ENCODE results near the gene CPED1.

CPED1 gene

DNA sequence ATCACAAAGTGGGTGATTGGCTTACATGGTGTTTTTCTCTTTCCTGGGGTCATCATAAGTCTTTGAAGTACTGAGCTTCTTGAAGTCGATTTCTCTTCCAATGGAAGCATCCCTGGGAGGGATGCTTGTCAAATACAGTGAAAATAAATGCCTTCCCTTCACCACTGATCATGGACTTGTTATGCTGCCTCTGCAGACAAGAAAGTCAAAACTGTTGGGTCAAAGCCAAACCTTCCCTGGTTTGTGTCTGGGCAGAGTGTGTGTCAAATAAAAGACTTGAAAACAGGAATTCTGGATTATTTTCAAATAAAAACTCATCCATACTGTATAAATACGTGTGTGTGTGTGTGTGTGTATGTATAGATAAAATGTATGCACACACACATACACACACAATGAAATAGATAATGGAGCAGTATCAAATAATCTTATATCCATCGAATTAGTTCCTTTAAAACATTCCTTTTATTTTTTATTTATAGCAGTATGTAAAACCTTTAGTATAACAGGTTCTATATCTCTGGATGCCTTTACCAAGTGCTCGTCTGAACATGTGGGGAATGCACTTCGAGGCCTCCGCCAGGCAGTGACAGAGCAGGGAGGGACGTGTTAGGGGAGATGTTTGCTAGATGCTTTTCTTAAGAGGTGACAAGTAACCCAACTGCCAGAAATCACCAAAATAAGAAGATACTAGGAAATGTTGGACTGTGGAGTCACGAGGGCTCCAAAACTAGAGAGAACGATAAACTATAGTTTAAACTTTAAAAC lies 313.1 kb downstream of the CPED1 start:
- no peak overlapping the region for H3K27ac ChIP-seq

DNA sequence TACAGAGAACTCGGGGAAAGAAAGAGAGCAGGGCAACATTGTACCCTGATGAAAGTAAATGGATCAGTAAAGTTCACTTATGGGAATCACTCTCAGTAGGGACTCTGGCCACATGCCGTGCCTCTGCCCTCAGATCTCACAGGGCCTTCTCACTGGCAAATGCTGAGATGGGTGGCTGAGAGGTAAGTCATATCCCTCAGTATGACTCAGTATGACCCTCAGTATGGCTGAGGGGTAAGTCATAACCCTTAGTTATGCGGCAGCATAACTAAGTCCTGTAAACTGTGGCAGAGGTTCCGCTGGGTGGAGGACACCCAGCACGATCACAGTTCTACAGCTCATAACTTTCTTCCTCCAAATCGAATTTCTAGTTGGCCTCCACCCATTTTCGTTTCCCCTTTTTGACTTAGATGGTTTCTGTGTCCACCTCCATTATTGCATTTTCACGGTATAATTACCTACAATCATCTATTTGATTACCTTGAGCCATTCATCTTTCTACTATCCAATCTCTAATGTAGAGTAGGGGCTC lies 313.8 kb downstream of the CPED1 start:
- no peak for TF ChIP-seq ZFX (IDR thresholded peaks at IDR 0.05; ENCODE audit: borderline replicate concordance)
- TF ChIP-seq, protein P1, sequence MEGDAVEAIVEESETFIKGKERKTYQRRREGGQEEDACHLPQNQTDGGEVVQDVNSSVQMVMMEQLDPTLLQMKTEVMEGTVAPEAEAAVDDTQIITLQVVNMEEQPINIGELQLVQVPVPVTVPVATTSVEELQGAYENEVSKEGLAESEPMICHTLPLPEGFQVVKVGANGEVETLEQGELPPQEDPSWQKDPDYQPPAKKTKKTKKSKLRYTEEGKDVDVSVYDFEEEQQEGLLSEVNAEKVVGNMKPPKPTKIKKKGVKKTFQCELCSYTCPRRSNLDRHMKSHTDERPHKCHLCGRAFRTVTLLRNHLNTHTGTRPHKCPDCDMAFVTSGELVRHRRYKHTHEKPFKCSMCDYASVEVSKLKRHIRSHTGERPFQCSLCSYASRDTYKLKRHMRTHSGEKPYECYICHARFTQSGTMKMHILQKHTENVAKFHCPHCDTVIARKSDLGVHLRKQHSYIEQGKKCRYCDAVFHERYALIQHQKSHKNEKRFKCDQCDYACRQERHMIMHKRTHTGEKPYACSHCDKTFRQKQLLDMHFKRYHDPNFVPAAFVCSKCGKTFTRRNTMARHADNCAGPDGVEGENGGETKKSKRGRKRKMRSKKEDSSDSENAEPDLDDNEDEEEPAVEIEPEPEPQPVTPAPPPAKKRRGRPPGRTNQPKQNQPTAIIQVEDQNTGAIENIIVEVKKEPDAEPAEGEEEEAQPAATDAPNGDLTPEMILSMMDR (IDR thresholded peaks at IDR 0.05): no peak
- H3K27ac ChIP-seq: no peak overlapping the region

More for the DNA sequence above, 313.1 kb downstream of the CPED1 start:
- TF ChIP-seq, protein P1 (IDR thresholded peaks at IDR 0.05): no peak
- TF ChIP-seq ZFX (IDR thresholded peaks at IDR 0.05; ENCODE audit: borderline replicate concordance): no peak

DNA sequence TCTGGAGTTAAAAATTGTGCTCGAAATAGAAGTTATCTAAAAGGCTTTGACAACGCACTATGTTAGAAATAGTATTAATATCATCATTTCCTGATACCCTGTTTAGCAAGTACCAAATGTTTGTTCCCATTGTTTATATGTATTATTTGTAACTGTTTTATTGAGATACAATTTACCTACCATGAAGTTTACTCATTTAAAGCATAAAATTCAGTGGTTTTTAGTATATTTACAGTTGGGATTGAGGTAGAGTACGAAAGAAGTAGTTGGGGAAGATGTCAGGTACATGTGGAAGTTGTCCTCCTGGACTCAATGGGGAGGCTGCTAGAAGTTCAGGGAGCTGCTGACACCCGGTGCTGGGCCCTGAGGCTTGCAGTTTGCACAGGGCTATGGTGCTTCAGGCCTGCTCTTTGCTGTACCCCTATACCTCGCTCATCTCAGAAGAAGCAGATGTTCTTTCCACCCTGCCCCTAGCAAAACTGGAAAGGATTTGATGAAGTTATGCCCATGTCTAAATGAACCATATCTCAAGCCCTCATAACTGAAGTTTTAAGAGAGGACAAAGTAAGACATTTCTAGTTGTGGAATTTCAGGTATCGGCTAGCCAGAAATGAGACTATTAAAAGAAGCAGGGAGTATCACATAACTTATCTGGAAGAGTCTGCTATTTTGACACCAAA lies 315.1 kb downstream of the CPED1 start:
- no peak overlapping the region for H3K27ac ChIP-seq
- TF ChIP-seq, protein P1 (IDR thresholded peaks at IDR 0.05): no peak

DNA sequence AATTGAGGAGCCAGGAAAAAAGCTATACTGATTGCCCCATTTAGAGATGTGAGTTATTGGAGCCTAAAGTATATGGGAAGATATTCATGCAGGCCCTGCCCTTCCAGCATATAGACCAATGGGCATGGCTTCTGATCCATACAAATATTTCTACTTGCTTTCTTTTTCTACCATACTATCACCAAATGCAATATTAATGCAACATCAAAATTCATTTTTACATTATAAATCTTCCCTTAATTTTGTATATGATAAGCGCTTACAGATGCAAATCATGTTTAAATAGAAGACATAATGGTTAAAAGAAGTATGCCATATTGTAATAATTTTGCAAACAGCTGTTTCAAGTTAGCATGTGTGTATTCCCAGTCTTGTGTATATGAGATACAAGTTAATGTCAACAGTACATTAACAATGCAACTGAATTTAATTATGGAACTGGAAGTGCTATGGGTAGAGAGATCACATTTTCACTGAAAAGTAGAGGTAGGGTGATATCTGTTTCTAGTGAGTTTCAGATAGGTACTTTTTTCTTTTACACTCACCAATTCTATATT lies 315.7 kb downstream of the CPED1 start:
- TF ChIP-seq, protein P1 (IDR thresholded peaks at IDR 0.05): no peak
- no peak for TF ChIP-seq ZFX (IDR thresholded peaks at IDR 0.05; ENCODE audit: borderline replicate concordance)

DNA sequence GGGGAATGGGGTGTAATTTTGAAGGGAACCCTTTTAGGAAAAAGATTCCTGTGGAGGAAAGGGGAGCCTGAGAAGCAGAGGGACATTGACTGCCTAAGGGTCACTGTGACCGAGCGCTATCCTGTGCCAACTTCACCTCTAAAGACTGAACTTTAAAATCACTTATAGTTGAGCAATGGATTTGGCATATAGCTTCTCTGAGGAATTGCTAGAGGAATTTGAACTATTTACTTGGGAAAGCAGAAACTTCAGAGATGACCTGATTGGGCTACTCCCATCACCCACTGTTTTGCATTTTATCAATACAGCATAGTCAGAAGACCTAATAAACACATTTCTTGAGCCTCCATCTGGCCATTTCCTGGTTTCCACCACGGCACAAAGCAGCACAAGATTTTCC lies 316.6 kb downstream of the CPED1 start:
- TF ChIP-seq ZFX (IDR thresholded peaks at IDR 0.05; ENCODE audit: borderline replicate concordance): no peak

More for the DNA sequence above, 315.7 kb downstream of the CPED1 start:
- no peak overlapping the region for H3K27ac ChIP-seq

DNA sequence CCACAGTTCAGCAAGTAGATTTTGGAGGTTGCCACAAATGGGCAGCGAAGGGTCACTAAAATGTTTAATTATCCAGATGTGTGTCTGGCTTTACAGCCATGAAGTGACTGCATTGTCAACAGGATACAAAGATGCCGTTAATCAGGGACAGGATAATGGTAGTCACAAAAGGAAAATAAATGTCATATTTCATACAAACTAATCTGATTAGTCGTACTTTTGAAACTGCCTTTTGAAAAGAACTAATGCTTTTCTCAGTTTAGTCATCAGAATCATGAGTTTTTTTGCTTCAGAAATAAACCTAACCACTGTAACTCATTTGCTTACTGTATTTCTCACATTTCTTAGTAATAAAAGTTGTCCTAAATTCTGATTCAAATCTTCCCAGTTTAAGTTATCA lies 318.1 kb downstream of the CPED1 start:
- H3K27ac ChIP-seq: no peak overlapping the region
- no peak for TF ChIP-seq ZFX (IDR thresholded peaks at IDR 0.05; ENCODE audit: borderline replicate concordance)
- TF ChIP-seq, protein P1 (IDR thresholded peaks at IDR 0.05): no peak

More for the DNA sequence above, 316.6 kb downstream of the CPED1 start:
- H3K27ac ChIP-seq: no peak overlapping the region

DNA sequence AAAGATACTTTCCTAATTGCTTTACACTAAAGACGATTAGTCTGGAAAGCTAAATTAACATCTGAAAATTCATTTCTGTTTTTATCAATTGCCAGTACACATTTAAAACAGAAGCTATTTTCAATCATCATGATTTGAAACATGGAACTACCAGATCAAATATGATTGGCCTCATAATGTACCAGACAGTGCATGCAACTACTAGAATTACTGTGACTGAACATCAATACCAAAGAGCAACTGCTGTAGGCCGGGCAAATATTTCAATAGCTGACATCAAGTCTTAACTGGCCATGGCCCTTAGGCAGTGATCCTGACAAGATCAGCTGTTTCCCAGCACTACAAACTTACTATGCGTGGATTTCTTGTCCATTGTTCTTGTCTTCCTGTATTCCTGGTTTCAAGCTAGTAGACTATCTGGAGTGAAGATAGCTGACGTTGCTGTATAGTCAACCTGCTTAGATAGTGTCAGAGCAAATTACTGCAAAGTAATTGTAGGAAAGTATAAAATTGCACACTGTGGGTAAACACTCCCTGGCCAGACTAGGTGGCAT lies 318.6 kb downstream of the CPED1 start:
- no peak for TF ChIP-seq ZFX (IDR thresholded peaks at IDR 0.05; ENCODE audit: borderline replicate concordance)
- TF ChIP-seq, protein P1 (IDR thresholded peaks at IDR 0.05): no peak
- H3K27ac ChIP-seq: no peak overlapping the region

Measured in 22Rv1 (cell line).